Ishikawa (cell line): Measurements from ENCODE around the gene AKR1E2.

Source experiments
- CEBPB ChIP-seq: IDR thresholded peaks from 2 replicates; pipeline ENCODE4 v1.6.1; 2012
- CREB1 ChIP-seq: IDR thresholded peaks from 2 replicates; pipeline ENCODE4 v1.6.1; 2012; ENCODE audit warnings: low read depth
- EGR1 ChIP-seq: IDR thresholded peaks from 2 replicates; pipeline ENCODE4 v1.6.1; 2012
- EP300 ChIP-seq: IDR thresholded peaks from 2 replicates; pipeline ENCODE4 v1.6.1; 2012; ENCODE audit warnings: borderline replicate concordance
- FOXM1 ChIP-seq: IDR thresholded peaks from 2 replicates; pipeline ENCODE4 v1.6.1; 2012; ENCODE audit warnings: low read depth, borderline replicate concordance
- MAX ChIP-seq: IDR thresholded peaks from 2 replicates; pipeline ENCODE4 v1.6.1; 2012
- NFIC ChIP-seq: IDR thresholded peaks from 2 replicates; pipeline ENCODE4 v1.6.1; 2012
- RAD21 ChIP-seq: IDR thresholded peaks from 2 replicates; pipeline ENCODE4 v1.6.1; 2012; ENCODE audit warnings: low read depth
- REST ChIP-seq: IDR thresholded peaks from 2 replicates; pipeline ENCODE4 v1.6.1; 2012; ENCODE audit warnings: low read depth, mild to moderate bottlenecking
- TAF1 ChIP-seq: IDR thresholded peaks from 2 replicates; pipeline ENCODE4 v1.6.1; 2012; ENCODE audit warnings: low read depth, mild to moderate bottlenecking
- TCF12 ChIP-seq: IDR thresholded peaks from 2 replicates; pipeline ENCODE4 v1.6.1; 2012; ENCODE audit warnings: low read depth
- TEAD4 ChIP-seq: IDR thresholded peaks from 2 replicates; pipeline ENCODE4 v1.6.1; 2012
- USF1 ChIP-seq: IDR thresholded peaks from 2 replicates; pipeline ENCODE4 v1.6.1; 2012
- YY1 ChIP-seq: IDR thresholded peaks from 2 replicates; pipeline ENCODE4 v1.6.1; 2012; ENCODE audit warnings: low read depth
- ZBTB7A ChIP-seq: IDR thresholded peaks from 2 replicates; pipeline ENCODE4 v1.6.1; 2012; ENCODE audit warnings: low read depth

The AKR1E2 gene

GRCh38 chr10:4825456-4825867 is 545 bp upstream of the AKR1E2 start:
- TF ChIP-seq CEBPB (no peak), ZBTB7A (no peak), EGR1 (no peak), CREB1 (no peak), EP300 (no peak), YY1 (no peak), RAD21 (no peak), MAX (no peak), NFIC (no peak), FOXM1 (no peak), REST (no peak), TAF1 (no peak), TEAD4 (no peak), USF1 (no peak), TCF12 (no peak)

DNA sequence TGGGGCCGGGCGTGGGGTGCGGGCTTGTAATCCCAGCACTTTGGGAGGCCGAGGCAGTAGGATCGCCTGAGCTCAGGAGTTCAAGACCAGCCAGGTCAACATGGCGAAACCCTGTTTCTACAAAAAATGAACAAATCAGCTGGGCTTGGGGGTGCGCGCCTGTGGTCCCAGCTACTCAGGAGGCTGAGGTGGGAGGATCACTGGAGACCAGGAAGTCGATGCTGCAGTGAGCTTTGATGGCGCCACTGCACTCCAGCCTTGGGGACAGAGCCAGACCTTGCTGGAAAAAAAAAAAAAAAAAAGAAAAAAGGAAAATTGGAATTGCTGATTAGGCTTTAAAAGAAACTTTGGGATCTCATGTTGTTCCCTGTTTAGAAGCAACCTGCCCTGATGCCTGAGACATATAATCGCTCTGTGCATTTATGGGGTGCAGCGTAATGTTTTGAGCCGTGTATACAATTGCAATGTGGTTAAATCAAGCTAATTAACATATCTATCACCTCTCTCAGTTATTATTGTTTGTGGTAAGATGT is 851 bp downstream of the AKR1E2 start:
- no peak for TF ChIP-seq TAF1
- TF ChIP-seq NFIC = no peak
- TF ChIP-seq EP300 = no peak
- TF ChIP-seq CEBPB = no peak
- TF ChIP-seq RAD21 = no peak

- TF ChIP-seq USF1 = no peak
- TF ChIP-seq RAD21 = no peak
- no peak for TF ChIP-seq TAF1
- no peak for TF ChIP-seq EGR1
- no peak for TF ChIP-seq EP300
- no peak for TF ChIP-seq CEBPB
- TF ChIP-seq ZBTB7A = no peak
- no peak for TF ChIP-seq NFIC
- TF ChIP-seq TEAD4 = no peak
- TF ChIP-seq CREB1 = no peak
- no peak for TF ChIP-seq TCF12
- no peak for TF ChIP-seq YY1
- no peak for TF ChIP-seq REST
- no peak for TF ChIP-seq MAX
- TF ChIP-seq FOXM1 = no peak
Observed at GRCh38 chr10:4828005-4828404, 2.0 kb downstream of the AKR1E2 start.

DNA sequence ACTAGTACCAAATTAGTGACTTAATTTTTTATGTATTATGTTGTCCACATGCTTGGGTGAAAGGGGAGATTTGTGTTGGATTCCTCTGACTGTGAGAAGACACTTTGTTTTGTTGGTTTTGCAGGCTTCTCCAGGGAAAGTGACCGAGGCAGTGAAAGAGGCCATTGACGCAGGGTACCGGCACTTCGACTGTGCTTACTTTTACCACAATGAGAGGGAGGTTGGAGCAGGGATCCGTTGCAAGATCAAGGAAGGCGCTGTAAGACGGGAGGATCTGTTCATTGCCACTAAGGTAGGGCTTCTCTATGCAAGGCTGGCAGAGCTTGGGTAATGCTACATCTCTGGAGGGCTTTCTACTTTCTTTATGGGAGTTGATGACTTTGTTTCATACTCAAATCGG is 4.5 kb downstream of the AKR1E2 start:
- no peak for TF ChIP-seq RAD21
- no peak for TF ChIP-seq TEAD4
- TF ChIP-seq EP300 = no peak
- no peak for TF ChIP-seq CREB1
- TF ChIP-seq CEBPB = no peak
- TF ChIP-seq USF1 = no peak
- no peak for TF ChIP-seq YY1
- no peak for TF ChIP-seq EGR1
- TF ChIP-seq ZBTB7A = no peak
- TF ChIP-seq TCF12 = no peak
- no peak for TF ChIP-seq NFIC
- TF ChIP-seq FOXM1 = no peak
- TF ChIP-seq TAF1 = no peak
- TF ChIP-seq REST = no peak
- no peak for TF ChIP-seq MAX
